GM18520 (cell line): ENCODE results near the gene CC2D2A.
"Not testable (repeated sequence)": the region's sequence is repeated elsewhere in the genome, so short reads cannot be mapped to it uniquely, and the experiment has no call there.

Experiments
- ATAC-seq: cut with Tn5 transposase; IDR thresholded peaks from one replicate; pipeline ENCODE4 v1.9.1; 2021; ENCODE audit not compliant: unreplicated experiment

The CC2D2A gene

DNA sequence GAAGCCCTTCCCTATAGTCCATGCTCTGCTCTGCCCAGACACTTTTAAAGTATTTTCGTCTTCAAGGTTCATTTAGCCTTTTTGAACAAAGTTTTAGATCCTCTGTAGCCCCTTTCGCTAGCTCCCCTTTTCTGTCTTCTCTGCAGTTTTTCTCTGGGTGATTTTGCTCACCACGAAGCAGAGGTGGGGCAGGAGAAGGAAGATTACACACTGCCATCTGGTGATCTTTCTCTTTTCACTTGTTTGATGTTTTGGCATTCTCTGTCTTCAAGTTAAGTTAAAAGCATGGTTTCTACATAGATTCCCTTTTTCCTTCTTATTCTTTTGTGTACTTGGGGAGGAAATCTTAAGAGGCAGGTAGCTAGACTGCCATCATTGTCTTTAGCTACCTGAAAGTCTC, 43.9 kb downstream of the CC2D2A start:
- ATAC-seq = no peak

DNA sequence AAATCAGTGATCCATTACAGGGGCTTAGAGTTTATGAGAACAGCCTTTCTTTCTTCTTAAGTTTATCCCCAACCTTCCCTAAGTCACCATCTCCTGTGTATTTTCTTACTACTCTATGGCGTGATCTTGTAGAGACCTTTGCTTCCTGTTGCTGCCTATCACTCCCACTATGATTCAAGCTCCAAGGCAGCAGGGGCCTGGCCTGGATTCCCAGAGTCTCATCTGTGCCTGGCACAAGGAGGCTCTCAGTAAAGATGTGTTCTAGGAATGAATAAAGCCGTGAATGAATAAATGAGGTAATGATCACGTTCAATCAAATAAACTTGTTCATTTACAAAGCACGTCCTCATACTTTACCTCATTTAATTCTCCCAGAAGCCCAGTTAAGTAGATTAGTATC, 45.4 kb downstream of the CC2D2A start:
- no peak for ATAC-seq

DNA sequence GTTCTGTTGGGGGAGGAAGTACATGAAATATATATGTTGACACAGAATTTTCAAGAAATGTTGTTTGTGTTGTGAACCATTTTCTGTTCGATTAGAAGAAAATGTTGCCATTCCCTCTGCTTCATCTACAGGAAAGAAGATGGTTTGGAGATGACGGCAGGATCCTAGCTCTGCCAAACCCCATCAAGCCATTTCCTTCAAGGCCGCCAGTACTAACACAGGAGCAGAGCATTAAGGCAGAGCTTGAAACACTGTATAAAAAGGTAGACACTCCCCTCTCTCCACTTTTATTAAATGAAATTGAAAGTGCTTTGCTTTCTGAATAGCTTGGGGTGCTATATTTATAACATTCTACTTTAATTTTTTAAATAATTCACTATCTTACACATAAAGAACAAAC, 46.8 kb downstream of the CC2D2A start:
- ATAC-seq = no peak

DNA sequence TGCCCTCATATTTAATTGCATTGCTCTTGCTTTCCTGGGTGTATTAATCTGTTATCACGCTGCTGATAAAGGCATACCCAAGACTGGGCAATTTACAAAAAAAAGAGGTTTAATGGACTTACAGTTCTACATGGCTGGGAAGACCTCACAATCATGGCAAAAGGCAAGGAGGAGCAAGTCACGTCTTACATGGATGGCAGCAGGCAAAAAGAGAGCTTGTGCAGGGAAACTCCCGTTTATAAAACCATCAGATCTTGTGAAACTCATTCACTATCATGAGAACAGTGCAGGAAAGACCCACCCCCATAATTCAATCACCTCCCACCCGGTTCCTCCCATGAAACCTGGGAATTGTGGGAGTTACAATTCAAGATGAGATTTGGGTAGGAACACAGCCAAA, 48.0 kb downstream of the CC2D2A start:
- not testable (repeated sequence) for ATAC-seq

DNA sequence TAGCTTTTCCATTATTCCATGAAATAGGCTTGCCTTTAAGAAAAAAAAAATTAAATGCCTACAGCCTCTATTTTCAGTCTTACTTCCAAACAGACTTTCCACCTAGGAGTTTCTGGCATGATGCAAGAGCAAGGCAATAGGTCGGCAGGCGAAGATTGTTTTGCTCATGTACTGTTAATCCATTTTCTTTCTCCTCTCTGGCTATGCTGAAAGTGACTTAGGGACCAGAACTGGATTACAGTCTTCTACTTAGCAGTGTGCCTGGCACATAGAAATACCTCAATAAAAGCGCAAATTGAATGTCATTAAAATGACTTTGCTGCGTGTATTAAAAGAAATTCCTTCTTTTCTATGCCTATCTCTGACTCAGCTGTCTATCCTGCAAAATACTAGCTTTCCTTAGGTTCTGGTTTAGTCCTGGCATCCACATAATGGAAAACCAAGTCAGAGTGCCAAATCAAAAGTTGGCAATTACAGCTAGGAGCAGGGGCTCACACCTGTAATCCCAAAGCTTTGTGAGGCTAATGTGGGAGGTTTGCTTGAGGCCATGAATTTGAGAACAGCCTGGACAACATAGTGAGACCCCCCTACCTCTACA, 51.9 kb downstream of the CC2D2A start:
- no peak for ATAC-seq

DNA sequence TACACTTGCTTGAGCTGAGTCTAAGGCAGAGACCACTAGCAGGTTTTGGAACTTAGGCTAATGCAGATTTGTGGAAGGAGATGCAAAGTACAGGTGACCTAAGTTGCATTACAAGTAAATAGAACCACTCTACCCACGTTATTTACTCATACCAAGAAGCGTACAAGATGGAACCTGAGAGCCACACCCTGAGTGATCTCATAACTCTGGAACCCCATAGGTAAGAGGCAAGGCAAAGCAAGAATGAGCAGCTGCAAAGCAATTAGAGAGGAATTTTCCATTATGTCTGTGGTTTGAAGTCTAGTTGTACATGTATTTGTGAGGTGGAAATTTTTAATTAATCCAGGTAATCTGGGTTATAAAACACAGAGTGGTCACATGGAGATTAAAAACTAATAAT, 55.4 kb downstream of the CC2D2A start:
- ATAC-seq = no peak

DNA sequence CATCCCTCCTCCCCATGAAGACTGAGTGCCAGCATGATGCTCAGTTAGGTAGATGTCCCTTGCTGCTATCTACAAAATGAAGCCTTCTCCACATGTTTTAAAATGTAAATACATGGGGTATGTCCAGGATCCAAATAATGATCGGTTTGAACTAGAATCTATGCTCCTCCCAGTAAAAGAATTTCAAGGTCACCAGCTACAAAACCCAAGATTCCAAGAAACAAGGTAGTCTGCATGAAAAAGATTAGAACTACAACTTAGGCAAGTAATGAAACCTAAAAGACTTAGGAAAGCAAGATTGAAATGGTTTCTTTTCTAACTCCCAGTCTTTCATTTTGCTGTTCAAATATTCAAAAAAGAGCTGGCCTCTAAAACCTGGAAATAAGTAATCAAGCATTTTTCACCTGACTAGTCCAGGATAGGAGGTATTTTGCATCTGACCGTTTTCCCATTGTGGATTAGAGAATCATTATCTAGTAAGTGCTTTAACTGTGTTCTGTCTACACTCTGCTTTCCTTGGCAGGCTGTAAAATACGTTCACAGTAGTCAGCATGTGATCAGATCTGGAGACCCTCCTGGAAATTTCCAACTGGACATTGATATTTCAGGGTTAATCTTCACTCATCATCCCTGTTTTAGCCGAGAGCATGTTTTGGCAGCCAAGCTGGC, 57.4 kb downstream of the CC2D2A start:
- ATAC-seq = no peak

DNA sequence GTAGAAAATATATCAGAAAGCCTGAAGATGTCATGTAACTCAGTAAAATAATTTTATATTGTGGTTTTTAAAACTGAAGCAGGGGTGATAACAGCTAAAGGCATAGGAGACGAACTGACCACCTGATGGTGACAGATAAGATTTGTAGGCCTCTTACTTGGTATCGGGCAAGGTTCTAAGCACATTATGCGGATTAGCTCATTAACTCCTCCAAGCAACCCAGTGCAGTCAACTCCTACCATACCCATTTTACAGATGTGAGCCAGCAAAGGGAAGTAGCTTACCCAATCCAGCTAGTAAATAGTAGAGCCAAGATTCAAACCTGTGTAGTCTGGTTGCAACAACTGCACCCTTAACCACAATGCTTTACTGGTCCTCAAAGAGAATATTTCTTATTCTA, 62.1 kb downstream of the CC2D2A start:
- no peak for ATAC-seq

DNA sequence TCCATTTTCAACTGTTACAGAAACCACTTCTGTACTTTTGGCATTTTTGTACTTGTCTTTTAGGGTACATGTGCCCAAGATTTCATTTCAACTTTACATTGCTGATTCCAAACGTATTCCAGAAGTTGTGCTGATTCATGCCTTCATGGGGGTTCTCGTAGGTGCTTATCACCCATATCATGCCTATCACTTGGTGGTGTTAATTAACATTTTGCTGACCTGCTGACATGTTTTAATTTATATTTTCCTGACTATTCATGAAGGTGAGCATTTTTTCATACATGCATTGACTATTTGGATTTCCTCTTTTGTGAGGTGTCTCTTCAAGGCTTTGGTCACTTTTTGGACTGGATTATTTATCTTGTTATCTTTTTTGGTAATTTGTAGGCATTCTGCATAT, 64.1 kb downstream of the CC2D2A start:
- no peak for ATAC-seq

DNA sequence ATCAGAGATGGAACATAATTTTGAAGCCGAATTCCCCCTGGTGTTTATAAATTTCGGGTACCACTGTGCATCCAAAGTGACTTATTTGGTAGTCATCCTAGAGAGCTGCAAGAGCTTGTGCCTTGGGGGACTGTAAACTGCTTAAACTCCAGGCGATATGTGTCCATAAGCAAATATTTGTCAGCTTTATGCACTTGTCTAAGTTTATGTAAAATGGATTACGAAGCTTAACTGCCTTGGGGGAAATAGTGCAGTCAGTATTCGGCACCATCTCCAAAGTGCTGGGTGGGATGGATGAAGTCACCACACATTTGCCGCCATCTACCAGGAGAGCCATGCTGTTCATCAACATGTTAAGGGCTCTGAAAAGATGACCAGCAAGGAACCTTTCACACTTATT, 65.9 kb downstream of the CC2D2A start:
- ATAC-seq = no peak

DNA sequence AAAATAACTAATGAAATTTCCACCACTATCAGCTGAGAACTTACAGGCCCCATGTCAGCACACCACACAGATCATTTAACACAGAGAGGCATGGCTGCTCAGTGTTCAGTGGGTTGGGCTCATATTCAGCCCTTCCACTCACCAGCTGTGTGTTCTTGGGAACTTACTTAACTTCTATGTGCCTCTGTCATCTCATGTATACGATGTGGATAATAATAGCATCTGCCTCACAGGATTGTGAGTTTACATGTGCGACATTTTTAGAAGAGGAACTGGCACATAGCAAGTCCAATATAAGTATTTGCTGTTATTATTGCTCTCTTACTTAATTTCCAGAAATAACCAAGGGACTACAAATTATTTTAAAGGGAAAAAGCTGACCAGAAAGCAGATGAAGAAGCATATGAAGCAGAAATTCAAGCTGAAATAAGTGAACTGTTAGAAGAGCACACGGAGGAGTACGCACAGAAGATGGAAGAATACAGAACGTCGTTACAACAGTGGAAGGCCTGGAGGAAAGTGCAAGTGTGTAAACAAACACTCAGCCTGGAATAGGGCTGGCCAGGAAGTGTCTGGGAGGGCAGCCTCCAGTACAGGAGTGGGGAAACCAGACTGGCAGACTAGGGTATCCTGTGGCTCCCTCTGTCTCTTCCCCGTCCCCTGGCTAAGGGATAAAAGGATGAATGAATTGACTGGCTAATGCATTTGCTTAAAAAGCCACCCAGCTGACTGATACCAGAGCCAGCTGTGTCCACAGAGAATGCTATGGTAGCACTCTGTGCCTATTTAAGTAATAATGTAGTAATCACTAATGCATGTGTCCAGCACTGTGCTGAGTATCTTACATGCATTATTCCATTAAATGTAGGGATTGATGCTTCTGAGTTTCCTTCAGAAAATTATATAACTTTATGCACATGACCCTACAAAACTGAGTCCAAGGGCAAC, 67.1 kb downstream of the CC2D2A start:
- ATAC-seq = no peak

DNA sequence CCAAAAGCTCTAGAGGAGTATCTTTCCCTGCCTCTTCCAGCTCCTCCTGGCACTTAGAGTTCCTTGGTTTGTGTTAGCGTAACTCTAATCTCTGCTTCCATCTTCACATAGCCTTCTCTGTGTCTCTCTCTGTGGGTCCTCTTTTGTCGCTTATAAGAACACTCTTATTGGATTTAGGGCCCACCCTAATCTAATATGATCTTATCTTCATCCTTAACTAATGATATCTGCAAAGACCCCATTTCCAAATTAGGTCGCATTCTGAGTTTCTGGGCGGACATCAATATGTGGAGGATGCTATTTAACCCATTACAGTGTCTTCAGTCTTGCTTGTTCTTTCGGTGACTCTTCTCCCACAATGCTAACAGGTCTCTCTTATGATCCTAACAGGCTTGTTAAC, 72.3 kb downstream of the CC2D2A start:
- ATAC-seq = no peak

DNA sequence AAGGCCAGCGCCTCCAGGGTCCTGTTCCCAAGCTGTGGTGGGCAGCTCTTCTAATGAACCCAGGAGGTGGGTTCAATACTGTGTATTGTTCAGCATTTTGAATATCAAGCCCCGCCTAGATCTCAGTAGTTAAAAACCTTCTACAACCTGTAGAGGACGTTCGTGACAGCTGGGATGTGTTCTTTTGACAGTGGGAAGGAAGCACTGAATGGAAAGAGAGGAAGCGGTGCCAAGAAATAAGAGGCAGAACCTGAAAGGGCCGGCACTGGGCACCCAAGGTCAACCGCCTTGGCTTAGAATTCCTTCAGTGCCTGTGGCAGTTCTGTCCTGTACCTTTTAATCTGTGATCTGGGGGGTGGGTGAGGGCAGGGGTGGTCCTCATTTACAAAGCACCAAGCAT, 73.1 kb downstream of the CC2D2A start:
- no peak for ATAC-seq

DNA sequence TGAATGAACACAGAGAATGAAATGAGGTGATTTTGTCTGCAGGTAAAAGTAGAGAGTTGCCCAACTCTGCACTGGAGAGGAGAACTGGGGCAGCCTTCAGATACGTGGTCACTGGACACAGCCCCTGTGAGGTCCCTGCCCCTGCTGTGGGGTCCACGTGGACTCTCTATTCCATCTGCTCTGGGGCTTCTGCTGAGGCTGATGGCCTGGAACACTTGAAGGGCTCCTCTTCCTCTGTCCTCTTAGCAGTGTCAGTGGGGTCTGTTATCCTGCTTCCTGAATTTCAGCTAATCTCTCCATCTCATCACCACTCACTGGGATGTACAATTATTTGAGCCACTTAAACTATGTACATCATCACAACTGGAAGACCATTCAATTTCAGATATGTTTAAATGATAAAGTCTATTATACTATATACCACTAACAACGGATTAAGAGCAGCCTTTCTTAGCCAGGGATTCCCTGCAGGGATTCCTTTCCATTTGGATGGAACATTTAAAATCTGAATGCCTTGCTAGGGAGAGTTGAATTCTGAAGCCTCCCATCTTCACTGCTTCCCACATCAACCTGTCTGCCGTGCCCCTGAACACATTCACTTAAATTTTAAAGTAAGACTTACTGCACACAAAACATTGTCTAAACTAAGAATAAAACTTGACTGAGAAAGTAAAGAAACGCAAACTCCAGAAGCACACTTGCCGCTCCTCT, 74.0 kb downstream of the CC2D2A start:
- no peak for ATAC-seq

DNA sequence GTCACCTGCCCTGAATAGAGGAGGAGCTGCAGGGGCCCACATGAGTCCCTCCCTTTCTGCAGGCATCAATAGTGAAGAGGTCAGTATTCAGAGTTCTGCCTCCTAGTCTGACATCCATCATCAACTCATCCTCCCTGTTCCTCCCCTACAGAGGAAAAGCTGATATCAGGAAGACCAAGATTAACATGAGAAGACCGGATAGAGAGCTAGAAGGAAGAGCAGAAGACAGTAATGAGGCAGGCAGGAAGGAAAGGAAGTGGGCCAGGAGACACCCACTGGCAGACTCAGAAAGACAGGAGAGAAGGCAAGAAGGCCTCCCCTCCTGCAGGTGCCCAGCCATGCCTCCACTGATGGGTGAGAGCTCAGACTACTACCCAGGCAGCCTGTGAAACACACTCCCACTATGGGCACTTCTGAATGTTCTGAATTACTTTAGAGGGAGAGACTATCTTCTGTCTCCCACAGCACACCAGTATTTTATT, 74.6 kb downstream of the CC2D2A start:
- no peak for ATAC-seq

DNA sequence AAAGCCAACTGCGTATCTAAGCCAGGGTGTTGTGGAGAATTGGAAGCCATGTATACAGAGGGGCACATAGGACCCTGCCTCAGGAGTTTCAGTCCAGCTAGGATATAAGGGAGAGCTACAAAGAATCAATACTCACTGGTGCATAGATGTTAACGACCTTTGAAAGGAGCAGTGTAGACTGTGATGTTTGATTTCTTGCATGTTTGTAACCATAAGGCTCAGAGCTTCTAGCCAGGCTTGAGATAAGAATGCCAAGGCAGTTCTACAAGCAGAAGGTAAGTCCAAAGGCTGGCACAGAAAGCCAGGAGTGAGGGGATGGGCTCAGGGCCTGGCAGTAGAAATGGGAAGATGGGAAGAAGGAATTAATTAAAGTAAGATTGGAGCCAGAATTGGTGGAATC, 75.7 kb downstream of the CC2D2A start:
- ATAC-seq = no peak

DNA sequence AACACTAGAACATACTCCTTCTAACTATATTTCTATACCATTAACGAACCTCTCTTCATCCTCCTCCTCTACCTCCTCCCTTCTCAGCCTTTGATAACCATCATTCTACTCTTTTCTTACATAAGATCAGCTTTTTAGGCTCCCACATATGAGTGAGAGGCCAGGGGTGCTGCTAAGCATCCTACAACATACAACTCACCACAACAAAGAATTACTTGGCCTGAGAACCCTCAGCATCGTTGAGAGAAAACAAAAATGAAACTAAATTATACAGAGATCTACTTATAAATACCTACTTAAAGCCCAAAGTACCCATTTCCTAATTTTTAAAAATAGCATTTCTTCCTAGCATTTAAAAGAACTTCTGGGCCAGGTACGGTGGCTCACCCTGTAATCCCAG, 77.7 kb downstream of the CC2D2A start:
- ATAC-seq = no peak

DNA sequence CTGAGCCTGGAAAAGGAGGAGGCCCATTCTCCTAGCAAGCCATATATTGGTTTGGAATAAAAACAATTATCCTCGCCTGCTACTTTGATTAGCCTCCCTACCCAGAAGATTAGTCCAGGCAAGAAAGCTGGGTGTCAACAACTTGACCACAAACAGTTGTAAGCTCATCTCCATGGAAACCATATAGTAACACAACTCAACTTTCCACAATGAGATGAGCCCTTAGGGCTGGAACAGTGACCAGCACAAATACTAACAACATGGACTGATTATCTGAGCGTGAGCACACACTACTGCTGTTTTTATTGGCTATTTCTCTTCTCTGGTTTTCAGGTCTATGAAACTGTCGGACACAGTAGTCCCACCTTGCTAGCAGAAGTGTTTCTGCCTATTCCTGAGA, 80.8 kb downstream of the CC2D2A start:
- ATAC-seq = no peak

DNA sequence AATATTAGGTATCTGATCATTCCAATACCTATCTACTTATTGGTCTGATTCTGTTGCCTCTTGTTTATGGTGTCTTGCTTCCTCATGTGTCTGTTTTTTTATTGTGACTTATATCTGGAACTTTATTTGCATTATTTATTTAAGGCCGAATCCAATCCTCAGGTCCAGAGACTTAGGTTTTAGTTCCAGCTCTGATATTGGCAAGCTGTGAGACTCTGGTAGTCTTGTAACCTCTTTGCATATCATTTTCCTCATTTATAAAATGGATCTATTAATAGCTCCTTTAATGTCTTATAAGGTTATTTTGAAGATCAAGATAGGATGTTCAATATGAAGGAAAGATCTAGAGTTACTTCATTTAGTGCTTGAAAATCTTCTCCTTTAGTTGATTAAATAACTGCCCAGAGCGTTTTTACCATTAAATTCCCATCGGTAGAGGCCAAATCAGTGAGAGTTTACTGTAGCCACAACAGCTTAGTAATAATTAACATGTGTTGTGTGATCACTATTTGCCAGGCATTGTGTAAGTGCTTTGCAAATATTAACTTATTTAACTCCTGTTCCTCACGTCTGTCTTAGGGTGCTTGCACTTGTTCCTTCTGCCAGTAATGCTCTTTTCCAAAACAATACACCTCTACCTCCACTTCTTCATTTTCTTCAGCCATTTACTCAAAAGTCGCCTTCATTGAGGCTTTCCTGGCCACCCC, 82.2 kb downstream of the CC2D2A start:
- ATAC-seq = no peak

DNA sequence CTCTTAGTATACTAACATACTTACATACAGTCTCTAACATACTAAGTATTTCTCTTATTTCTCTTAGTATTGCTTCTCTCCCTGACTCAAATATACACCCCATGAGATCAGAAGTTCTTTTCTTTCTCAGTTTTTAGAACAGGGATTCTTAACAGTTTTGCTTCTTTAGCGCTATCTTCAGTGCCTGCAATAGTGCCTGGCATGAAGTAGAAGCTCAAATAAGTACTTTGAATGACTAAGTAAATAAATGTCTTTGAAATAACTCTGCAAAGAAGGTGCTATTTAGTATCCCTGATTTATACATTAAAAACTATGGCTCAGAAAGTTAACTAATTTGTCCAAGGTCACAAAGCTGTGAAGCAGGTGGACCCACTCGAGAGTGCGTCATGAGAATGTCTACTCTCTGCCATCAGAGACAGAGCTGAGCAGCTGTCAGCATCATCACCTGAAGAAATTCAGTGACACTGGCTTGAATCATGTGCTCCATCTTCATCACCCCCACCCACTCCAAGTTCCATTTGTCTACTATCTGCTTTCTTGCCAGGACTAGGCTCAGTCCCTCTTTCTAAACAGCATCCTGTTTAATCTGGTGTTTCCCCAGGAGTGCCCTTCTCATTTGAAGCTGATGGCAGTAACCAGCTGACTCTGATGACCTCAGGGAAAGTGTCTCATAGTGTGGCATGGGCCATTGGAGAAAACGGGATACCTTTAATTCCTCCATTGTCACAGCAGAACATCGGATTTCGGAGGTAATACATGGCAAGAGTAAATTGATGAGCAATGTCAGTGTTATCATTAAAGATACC, 83.1 kb downstream of the CC2D2A start:
- ATAC-seq = no peak
